Fibroblast of skin of right quadriceps (primary cell): ENCODE results near the gene EBPL.
"Not testable (repeated sequence)": the region's sequence is repeated elsewhere in the genome, so short reads cannot be mapped to it uniquely, and the experiment has no call there.

Experiments
- DNase-seq: peaks from one replicate; pipeline ENCODE4 v3.0.0-alpha.2; 2013

The EBPL gene

GRCh38 chr13:49690995-49691784 lies at the start of gene EBPL:
Gene EBPL, minus strand, starts transcription at chr13:49691486. Its CDS starts 62 bp downstream, at chr13:49691424.
- peak; percentile 92 for DNase-seq

- no peak for DNase-seq
Measured at GRCh38 chr13:49740870-49741269, 49.6 kb upstream of the EBPL start.

GRCh38 chr13:49739498-49740187 lies 48.4 kb upstream of the EBPL start:
- no peak for DNase-seq

- DNase-seq: no peak
Measured at GRCh38 chr13:49733181-49733951, 42.1 kb upstream of the EBPL start.

GRCh38 chr13:49731766-49732165 lies 40.5 kb upstream of the EBPL start:
- peak; percentile 73 for DNase-seq

GRCh38 chr13:49716615-49717014 lies 25.3 kb upstream of the EBPL start:
- DNase-seq: no peak

- no peak for DNase-seq
Measured at GRCh38 chr13:49714757-49715156, 23.5 kb upstream of the EBPL start.

GRCh38 chr13:49711218-49711863 lies 20.1 kb upstream of the EBPL start:
- peak; percentile 7 for DNase-seq

GRCh38 chr13:49704264-49704663 lies 13.0 kb upstream of the EBPL start:
- DNase-seq: not testable (repeated sequence)

- no peak for DNase-seq
Measured at GRCh38 chr13:49701491-49701890, 10.2 kb upstream of the EBPL start.

- no peak for DNase-seq
Measured at GRCh38 chr13:49697468-49697867, 6.2 kb upstream of the EBPL start.

- DNase-seq: no peak
Measured at GRCh38 chr13:49694446-49694845, 3.2 kb upstream of the EBPL start.

- no peak for DNase-seq
Measured at GRCh38 chr13:49693877-49694276, 2.6 kb upstream of the EBPL start.

- peak; percentile 67 for DNase-seq
Measured at GRCh38 chr13:49693191-49693733, 2.0 kb upstream of the EBPL start.

GRCh38 chr13:49690133-49690994 lies 922 bp downstream of the EBPL start:
- peak; percentile 53 for DNase-seq

- DNase-seq: no peak
Measured at GRCh38 chr13:49683489-49683888, 7.8 kb downstream of the EBPL start.

- DNase-seq: peak; percentile 72
Measured at GRCh38 chr13:49681842-49682435, 9.3 kb downstream of the EBPL start.

- DNase-seq: no peak
Measured at GRCh38 chr13:49679246-49679645, 12.0 kb downstream of the EBPL start.

GRCh38 chr13:49678191-49678914 lies 12.9 kb downstream of the EBPL start:
- no peak for DNase-seq

- no peak for DNase-seq
Measured at GRCh38 chr13:49676581-49677298, 14.5 kb downstream of the EBPL start.
